ENCODE measurements around the gene TBPL2. TPM values are rescaled to one million over a fixed set of nuclear protein-coding genes. Genes with fewer than 3 reads are reported as not detected.

Gene TBPL2
- not detected in 5 replicates for total RNA-seq (2022; extraction: Qiagen RNA extraction; ENCODE audit: low read depth)

DNA sequence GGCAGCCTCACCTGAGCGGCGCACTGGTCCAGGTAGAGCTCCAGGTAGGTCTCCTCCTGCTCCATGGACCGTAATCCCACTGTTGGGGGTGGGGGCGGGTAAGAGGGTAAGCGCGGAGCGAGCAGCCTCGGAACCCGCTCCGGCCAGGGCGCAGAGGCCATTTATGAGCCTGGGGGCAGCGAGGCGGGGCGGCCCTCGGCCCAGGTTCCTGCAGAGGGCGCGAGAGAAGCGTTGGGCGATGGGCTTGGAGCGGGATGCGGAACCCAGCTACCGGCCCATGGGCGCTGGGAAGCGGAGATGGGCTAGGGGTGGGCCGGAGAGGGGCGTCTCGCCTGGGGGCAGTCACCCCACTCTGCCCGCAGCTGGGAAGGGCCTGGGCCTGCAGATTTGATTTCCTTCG lies at the start of gene TBPL2:
Gene TBPL2, minus strand, starts transcription at position 232 of the 400 bp plus-strand sequence. Its CDS starts 167 bp downstream, at position 65.

DNA sequence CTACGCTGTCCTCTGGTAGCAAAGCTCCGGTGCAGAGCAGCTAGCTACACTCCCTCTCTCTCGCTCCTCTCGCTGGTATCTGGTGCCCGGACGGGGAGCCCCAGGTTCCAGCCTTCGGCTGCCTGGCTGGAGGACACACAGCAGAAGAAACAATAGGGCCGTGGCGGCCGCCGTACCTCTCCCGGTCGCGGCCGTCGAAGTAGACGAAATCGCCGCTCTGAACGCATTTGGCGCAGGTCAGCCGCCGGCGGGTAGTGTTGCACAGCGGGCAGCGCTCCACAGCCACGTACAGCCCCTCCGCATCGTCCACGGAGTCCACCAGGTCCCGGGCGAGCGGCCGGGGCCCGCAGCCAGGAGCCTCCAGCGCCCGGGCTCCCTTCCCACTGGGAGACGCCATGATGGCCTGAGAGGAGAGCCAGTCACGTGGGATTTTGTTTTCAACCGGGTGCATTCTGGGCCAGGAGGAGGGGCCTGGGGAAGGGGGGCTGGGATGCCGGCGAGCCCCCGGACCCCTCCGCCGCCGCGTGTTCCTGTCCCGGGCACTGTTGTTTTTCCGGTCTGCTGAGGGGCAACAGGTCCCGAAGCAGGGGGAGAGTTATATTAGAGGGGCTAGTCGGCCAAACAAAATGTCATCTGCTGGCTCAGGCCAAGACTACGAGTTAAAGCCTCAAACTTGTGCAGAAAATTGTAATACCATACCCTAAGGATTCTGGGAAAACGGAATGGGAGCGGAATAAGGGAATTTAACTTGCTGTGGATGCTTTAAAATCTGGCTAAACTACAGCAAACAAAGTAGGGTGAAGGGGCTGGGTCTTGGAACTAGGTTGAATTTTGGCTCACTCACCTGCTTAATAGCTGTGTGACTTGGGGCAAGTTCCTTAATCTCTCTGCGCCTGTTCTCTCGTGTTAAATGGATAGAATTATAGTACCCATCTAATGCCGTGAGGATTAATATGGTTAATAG lies 28.7 kb downstream of the TBPL2 start, which contains the start of gene ATG14:
Gene ATG14, minus strand, starts transcription at position 405 of the 964 bp plus-strand sequence. Its CDS starts 8 bp downstream, at position 397.

Other genes starting within 250 kb of the TBPL2 start
- gene DLGAP5, start 249.0 kb downstream of the TBPL2 start, total RNA-seq (2022; extraction: Qiagen RNA extraction; ENCODE audit: low read depth), result 19.2 to 42.0 TPM (median 33.7 TPM) in 5 replicates
- gene FBXO34, start 169.2 kb downstream of the TBPL2 start, total RNA-seq (2022; extraction: Qiagen RNA extraction; ENCODE audit: low read depth), result 10.9 to 16.3 TPM (median 14.8 TPM) in 5 replicates
- gene ATG14, start 28.8 kb downstream of the TBPL2 start, total RNA-seq (2022; extraction: Qiagen RNA extraction; ENCODE audit: low read depth), result 3.2 to 5.9 TPM (median 5.6 TPM) in 5 replicates
- gene KTN1, start 139.6 kb upstream of the TBPL2 start, total RNA-seq (2022; extraction: Qiagen RNA extraction; ENCODE audit: low read depth), result 79.9 to 151 TPM (median 115 TPM) in 5 replicates

All from A549 treated with RU486 at 1 μM for 4 hours (cell line).